ENCODE results near the gene ARHGEF11. TPM values are rescaled to one million over a fixed set of nuclear protein-coding genes. Genes with fewer than 3 reads are reported as not detected.

Gene ARHGEF11
- total RNA-seq, 1 experiment from 2014 or later, result 25.3 TPM

DNA sequence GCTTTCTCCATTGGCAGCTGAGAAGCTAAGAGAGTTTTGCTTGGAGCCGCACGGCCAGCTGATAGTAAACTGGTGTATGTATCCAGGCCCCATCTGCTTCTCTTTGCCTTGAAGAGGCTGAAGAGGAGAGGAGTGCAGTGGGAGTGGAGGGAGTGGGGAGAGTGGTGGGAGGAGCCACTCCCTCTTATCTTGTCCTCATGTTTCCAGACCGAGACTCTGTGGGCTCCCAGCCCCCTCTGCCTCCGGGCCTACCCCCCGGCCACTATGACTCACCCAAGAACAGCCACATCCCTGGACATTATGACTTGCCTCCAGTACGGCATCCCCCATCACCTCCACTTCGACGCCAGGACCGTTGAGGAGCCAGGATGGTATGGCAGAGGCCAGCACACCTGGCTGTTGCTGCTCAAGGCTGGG, 131.1 kb downstream of the ARHGEF11 start:
- no peak for DNase-seq (ENCODE audit: low spot score)
- ChIA-PET CTCF (no interaction called here), POLR2A (ENCODE audit: low non-redundant PET) (no interaction called here)
- Histone ChIP-seq H3K27ac (ENCODE audit: low read depth, low read length, poor library complexity, severe bottlenecking) (no peak overlapping the region), H3K4me1 (ENCODE audit: insufficient read depth, low read length, poor library complexity, severe bottlenecking) (no peaks in the 10 kb centered on the region), H3K4me3 (ENCODE audit: low read depth, low read length, poor library complexity, severe bottlenecking) (no peak overlapping the region), H3K9me3 (ENCODE audit: low read depth, low read length, poor library complexity, severe bottlenecking) (no peaks in the 10 kb centered on the region), H3K36me3 (ENCODE audit: insufficient read depth, low read length, poor library complexity, severe bottlenecking) (no peaks in the 10 kb centered on the region), H3K27me3 (replicated peaks; ENCODE audit: insufficient read depth, low read depth, low read length, poor library complexity) (no peaks in the 10 kb centered on the region)
- no TSS peak for BruUV-seq (replicated peaks)
- TF ChIP-seq EZH2 (IDR thresholded peaks at IDR 0.05; ENCODE audit: borderline replicate concordance, low read depth, low read length, poor library complexity, severe bottlenecking), result no peak
- TF ChIP-seq, protein P1, sequence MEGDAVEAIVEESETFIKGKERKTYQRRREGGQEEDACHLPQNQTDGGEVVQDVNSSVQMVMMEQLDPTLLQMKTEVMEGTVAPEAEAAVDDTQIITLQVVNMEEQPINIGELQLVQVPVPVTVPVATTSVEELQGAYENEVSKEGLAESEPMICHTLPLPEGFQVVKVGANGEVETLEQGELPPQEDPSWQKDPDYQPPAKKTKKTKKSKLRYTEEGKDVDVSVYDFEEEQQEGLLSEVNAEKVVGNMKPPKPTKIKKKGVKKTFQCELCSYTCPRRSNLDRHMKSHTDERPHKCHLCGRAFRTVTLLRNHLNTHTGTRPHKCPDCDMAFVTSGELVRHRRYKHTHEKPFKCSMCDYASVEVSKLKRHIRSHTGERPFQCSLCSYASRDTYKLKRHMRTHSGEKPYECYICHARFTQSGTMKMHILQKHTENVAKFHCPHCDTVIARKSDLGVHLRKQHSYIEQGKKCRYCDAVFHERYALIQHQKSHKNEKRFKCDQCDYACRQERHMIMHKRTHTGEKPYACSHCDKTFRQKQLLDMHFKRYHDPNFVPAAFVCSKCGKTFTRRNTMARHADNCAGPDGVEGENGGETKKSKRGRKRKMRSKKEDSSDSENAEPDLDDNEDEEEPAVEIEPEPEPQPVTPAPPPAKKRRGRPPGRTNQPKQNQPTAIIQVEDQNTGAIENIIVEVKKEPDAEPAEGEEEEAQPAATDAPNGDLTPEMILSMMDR (conservative IDR thresholded peaks at IDR 0.05; ENCODE audit: low read depth, low read length), result no peak
- intact Hi-C loops (cut with micrococcal nuclease; ENCODE audit: unreplicated experiment), result loop anchor here (5.0 kb wide), 1 partner anchor 158 kb away; no protein-coding TSS in a partner anchor

DNA sequence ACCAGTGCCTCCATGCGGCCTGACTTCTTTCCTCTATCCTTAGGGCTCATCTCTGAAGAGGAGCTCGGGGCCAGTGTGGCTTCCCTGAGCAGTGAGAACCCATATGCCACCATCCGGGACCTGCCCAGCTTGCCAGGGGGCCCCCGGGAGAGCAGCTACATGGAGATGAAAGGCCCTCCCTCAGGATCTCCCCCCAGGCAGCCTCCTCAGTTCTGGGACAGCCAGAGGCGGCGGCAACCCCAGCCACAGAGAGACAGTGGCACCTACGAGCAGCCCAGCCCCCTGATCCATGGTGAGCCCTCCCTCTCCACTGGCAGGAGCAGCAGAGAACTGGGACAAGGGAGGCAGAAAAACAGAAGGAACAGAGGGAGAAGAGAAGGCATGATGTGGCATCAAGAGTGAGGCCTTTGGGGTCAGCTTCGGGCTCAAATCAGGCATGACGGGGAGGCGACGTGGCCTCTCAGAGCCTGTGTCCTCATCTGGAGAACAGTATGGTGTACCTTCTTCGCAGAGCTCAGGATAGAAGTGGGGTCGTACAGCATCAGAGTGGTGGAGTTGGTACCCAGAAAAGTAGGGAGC, 131.6 kb downstream of the ARHGEF11 start:
- no peak for DNase-seq (ENCODE audit: low spot score)
- Histone ChIP-seq H3K27me3 (replicated peaks; ENCODE audit: insufficient read depth, low read depth, low read length, poor library complexity) (no peaks in the 10 kb centered on the region), H3K27ac (ENCODE audit: low read depth, low read length, poor library complexity, severe bottlenecking) (no peak overlapping the region), H3K4me1 (ENCODE audit: insufficient read depth, low read length, poor library complexity, severe bottlenecking) (no peaks in the 10 kb centered on the region), H3K9me3 (ENCODE audit: low read depth, low read length, poor library complexity, severe bottlenecking) (no peaks in the 10 kb centered on the region), H3K36me3 (ENCODE audit: insufficient read depth, low read length, poor library complexity, severe bottlenecking) (no peaks in the 10 kb centered on the region), H3K4me3 (ENCODE audit: low read depth, low read length, poor library complexity, severe bottlenecking) (no peak overlapping the region)
- no TSS peak for BruUV-seq (replicated peaks)
- CTCF ChIA-PET, result no interaction called here
- POLR2A ChIA-PET (ENCODE audit: low non-redundant PET), result no interaction called here
- intact Hi-C loops (cut with micrococcal nuclease; ENCODE audit: unreplicated experiment), result loop anchor here (5.0 kb wide), 1 partner anchor 158 kb away; no protein-coding TSS in a partner anchor
- TF ChIP-seq, protein P1 (conservative IDR thresholded peaks at IDR 0.05; ENCODE audit: low read depth, low read length), result no peak
- no peak for TF ChIP-seq EZH2 (IDR thresholded peaks at IDR 0.05; ENCODE audit: borderline replicate concordance, low read depth, low read length, poor library complexity, severe bottlenecking)

DNA sequence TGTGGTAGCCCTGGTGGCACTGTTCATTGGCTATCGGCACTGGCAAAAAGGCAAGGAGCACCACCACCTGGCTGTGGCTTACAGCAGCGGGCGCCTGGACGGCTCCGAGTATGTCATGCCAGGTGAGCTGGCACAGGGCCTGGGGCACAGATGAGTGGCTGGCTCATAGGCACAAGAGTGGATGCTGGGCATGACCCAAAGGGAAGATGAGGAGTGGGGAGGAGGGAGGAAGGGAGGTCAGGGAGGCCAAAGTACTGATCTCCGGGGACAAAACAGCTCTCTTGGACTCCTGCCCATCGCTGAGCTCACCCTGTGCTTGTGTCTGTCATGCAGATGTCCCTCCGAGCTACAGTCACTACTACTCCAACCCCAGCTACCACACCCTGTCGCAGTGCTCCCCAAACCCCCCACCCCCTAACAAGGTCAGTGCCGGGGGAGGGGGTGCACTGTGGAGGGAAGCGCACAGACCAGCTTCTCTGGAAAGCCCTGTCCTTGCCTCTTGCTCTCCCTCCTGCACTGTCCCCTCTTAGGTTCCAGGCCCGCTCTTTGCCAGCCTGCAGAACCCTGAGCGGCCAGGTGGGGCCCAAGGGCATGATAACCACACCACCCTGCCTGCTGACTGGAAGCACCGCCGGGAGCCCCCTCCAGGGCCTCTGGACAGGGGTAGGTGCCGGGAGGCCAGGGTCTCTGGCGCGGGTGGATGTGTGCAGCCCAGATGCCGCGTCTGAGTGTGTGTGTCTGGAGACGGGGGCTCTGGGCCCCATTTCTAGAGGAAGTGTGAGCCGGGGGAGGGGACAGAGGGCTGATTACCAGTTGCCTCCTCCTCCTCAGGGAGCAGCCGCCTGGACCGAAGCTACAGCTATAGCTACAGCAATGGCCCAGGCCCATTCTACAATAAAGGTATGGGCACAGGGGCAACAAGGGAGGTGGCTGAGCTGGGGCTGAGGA, 132.4 kb downstream of the ARHGEF11 start:
- H3K4me3 ChIP-seq (ENCODE audit: low read depth, low read length, poor library complexity, severe bottlenecking), result no peak overlapping the region
- BruUV-seq (replicated peaks), result no TSS peak
- no peaks in the 10 kb centered on the region for H3K36me3 ChIP-seq (ENCODE audit: insufficient read depth, low read length, poor library complexity, severe bottlenecking)
- H3K9me3 ChIP-seq (ENCODE audit: low read depth, low read length, poor library complexity, severe bottlenecking), result no peaks in the 10 kb centered on the region
- ChIA-PET CTCF (no interaction called here), POLR2A (ENCODE audit: low non-redundant PET) (no interaction called here)
- intact Hi-C loops (cut with micrococcal nuclease; ENCODE audit: unreplicated experiment), result loop anchor here (5.0 kb wide), 1 partner anchor 159 kb away; no protein-coding TSS in a partner anchor
- no peaks in the 10 kb centered on the region for H3K4me1 ChIP-seq (ENCODE audit: insufficient read depth, low read length, poor library complexity, severe bottlenecking)
- no peaks in the 10 kb centered on the region for H3K27me3 ChIP-seq (replicated peaks; ENCODE audit: insufficient read depth, low read depth, low read length, poor library complexity)
- H3K27ac ChIP-seq (ENCODE audit: low read depth, low read length, poor library complexity, severe bottlenecking), result no peak overlapping the region
- TF ChIP-seq, protein P1 (conservative IDR thresholded peaks at IDR 0.05; ENCODE audit: low read depth, low read length), result no peak
- no peak for TF ChIP-seq EZH2 (IDR thresholded peaks at IDR 0.05; ENCODE audit: borderline replicate concordance, low read depth, low read length, poor library complexity, severe bottlenecking)
- no peak for DNase-seq (ENCODE audit: low spot score)
